NT2/D1 (cell line): ENCODE measurements around the gene ABCC3.

Experiments used
- SUZ12 ChIP-seq: IDR thresholded peaks from 2 replicates; pipeline ENCODE4 v1.6.1; 2011; ENCODE audit not compliant: insufficient read length, insufficient read depth; ENCODE audit errors: extremely low read depth
- YY1 ChIP-seq: IDR thresholded peaks from 2 replicates; pipeline ENCODE4 v1.6.1; 2011; ENCODE audit not compliant: insufficient read length, insufficient read depth
- ZNF274 ChIP-seq: IDR thresholded peaks from 2 replicates; pipeline ENCODE4 v1.6.1; 2011; ENCODE audit warnings: mild to moderate bottlenecking, low read depth, low read length

- TF ChIP-seq YY1 (no peak), ZNF274 (no peak), SUZ12 (no peak)
Observed at GRCh38 chr17:50656509-50656908, 21.8 kb downstream of the ABCC3 start.
